Measurements from ENCODE around the gene MAFB. TPM values are rescaled to one million over a fixed set of nuclear protein-coding genes. Genes with fewer than 3 reads are reported as not detected.

Gene MAFB
- total and polyA plus RNA-seq, 4 donors, result 7.3 to 18.0 (median 11.7) TPM

DNA sequence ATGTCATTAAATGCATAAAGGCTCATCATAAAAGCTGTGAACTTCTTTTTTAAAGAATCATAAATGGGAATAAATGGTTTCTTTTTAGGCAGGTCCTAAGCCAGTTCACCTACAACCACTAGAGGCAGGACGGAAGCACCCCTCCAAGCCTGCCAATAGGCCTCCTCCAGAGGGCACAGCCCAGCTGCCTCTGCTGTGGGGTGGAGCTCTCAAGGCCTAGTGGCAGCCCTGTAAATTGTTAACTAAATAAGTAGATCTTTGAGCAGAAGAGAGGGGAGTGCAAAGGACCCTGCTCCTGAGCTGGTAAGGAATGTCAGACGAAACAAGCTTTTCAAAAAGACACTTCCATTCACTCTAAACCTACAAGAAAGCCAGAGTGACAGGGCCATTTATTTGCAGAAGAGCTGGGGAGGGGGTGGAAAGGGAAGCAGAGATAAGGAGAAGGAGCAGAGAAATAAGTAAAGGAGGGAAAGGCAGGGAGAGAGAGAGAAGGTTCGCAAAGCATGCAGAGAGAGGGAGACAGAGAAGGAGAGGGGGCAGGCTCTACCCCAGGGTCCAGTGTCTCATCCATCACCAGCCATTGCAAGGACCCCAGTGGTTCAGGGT lies 18.0 kb upstream of the MAFB start:
- no peak for DNase-seq (ENCODE audit: low read depth in 4 of 6, low spot score in 6 of 6)
- H3K4me1 ChIP-seq (ENCODE audit: control insufficient read depth, insufficient read depth, low read length), result peaks cover 6% of the 10 kb centered on the region
- 86% methylated on average over 1 of the region's 3 CpGs for WGBS (ENCODE audit: insufficient coverage)
- no peaks in the 10 kb centered on the region for H3K9me3 ChIP-seq (ENCODE audit: control insufficient read depth, insufficient read depth, low read length)
- no peak overlapping the region for H3K4me3 ChIP-seq (ENCODE audit: low read depth, low read length)
- H3K27me3 ChIP-seq (ENCODE audit: control insufficient read depth, insufficient read depth, low read length), result peaks cover 17% of the 10 kb centered on the region
- H3K27ac ChIP-seq (ENCODE audit: low read depth, low read length), result no peak overlapping the region
- H3K36me3 ChIP-seq (ENCODE audit: control insufficient read depth, insufficient read depth, low read length), result no peaks in the 10 kb centered on the region

DNA sequence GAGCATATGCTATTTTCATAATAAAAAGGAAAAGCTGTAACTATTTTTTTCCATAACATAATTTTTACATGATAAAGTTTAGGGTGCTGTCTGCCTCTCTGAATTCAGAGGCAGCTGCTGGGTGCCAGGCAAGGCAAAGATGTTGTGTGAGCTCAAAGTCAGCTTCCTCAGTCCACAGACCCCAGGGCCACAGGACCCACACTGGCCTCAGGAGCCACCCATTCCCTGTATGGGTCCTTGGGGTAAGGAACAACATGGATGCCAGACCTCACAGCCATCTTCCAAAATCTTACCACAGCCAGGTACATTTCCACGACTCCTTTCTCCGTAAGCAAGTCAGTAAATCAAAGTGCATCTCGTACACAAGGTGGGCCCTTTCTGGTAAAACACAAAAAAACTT lies 16.4 kb upstream of the MAFB start:
- H3K27ac ChIP-seq (ENCODE audit: low read depth, low read length), result no peak overlapping the region
- no peak for DNase-seq (ENCODE audit: low read depth in 4 of 6, low spot score in 6 of 6)
- H3K4me3 ChIP-seq (ENCODE audit: low read depth, low read length), result no peak overlapping the region
- 81% methylated on average over 3 of the region's 3 CpGs for WGBS (ENCODE audit: insufficient coverage)
- H3K4me1 ChIP-seq (ENCODE audit: control insufficient read depth, insufficient read depth, low read length), result no peaks in the 10 kb centered on the region
- no peaks in the 10 kb centered on the region for H3K9me3 ChIP-seq (ENCODE audit: control insufficient read depth, insufficient read depth, low read length)
- H3K27me3 ChIP-seq (ENCODE audit: control insufficient read depth, insufficient read depth, low read length), result peaks cover 7% of the 10 kb centered on the region
- H3K36me3 ChIP-seq (ENCODE audit: control insufficient read depth, insufficient read depth, low read length), result no peaks in the 10 kb centered on the region

DNA sequence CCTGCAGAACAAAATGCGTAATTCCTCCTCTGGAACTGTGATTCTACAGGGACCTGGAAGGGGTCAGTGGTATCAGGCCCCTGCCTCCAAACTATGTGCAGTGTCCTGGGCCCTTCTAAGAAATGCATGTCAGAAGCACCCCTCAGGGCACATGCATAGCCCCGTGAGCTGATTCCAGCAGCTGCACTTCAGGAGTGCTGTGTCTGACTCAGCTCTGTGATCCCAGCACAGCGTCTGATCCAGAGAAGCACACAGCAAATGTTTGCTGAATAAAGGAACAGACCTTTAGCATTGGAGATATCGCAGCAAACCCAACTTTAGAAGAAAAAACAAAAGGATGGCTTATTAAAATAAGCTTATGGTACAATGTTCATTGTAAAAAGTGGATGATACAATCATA lies 15.8 kb upstream of the MAFB start:
- Histone ChIP-seq H3K27me3 (ENCODE audit: control insufficient read depth, insufficient read depth, low read length) (peaks cover 6% of the 10 kb centered on the region), H3K4me1 (ENCODE audit: control insufficient read depth, insufficient read depth, low read length) (no peaks in the 10 kb centered on the region), H3K4me3 (ENCODE audit: low read depth, low read length) (no peak overlapping the region), H3K27ac (ENCODE audit: low read depth, low read length) (no peak overlapping the region), H3K9me3 (ENCODE audit: control insufficient read depth, insufficient read depth, low read length) (no peaks in the 10 kb centered on the region), H3K36me3 (ENCODE audit: control insufficient read depth, insufficient read depth, low read length) (no peaks in the 10 kb centered on the region)
- 81% methylated on average over 2 of the region's 4 CpGs for WGBS (ENCODE audit: insufficient coverage)
- no peak for DNase-seq (ENCODE audit: low read depth in 4 of 6, low spot score in 6 of 6)

DNA sequence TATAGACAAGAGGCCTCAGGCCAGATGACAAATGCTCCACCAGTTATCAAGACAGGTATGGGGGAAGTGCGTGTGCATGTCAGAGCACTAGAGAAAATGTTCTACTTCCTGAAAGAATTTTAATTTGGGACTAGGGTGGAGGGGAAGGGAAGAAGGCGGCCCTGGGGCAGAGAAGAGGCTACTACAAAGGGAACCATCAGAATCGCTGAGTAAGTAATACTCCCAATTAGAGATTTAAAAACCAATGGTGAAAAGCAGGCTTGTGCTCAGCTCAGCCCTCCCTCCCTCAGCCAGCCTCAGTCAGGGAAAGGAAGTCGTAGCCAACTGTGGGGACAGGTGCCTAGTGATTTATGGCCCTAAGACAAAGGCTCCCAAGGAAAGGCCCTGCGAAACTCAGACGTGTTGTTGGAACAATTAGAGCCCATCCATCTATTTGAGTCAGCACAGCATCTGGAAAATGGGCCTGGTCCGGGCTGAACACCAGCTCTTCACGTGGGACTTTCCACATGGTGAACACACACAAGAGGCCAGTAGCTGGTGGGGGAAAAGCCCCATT lies 15.0 kb upstream of the MAFB start:
- no peaks in the 10 kb centered on the region for H3K36me3 ChIP-seq (ENCODE audit: control insufficient read depth, insufficient read depth, low read length)
- no peaks in the 10 kb centered on the region for H3K4me1 ChIP-seq (ENCODE audit: control insufficient read depth, insufficient read depth, low read length)
- H3K27ac ChIP-seq (ENCODE audit: low read depth, low read length), result no peak overlapping the region
- no peaks in the 10 kb centered on the region for H3K9me3 ChIP-seq (ENCODE audit: control insufficient read depth, insufficient read depth, low read length)
- H3K4me3 ChIP-seq (ENCODE audit: low read depth, low read length), result no peak overlapping the region
- DNase-seq (ENCODE audit: low read depth in 4 of 6, low spot score in 6 of 6), result no peak
- WGBS (ENCODE audit: insufficient coverage), result 47% methylated on average over 5 of the region's 8 CpGs
- H3K27me3 ChIP-seq (ENCODE audit: control insufficient read depth, insufficient read depth, low read length), result peaks cover 11% of the 10 kb centered on the region

DNA sequence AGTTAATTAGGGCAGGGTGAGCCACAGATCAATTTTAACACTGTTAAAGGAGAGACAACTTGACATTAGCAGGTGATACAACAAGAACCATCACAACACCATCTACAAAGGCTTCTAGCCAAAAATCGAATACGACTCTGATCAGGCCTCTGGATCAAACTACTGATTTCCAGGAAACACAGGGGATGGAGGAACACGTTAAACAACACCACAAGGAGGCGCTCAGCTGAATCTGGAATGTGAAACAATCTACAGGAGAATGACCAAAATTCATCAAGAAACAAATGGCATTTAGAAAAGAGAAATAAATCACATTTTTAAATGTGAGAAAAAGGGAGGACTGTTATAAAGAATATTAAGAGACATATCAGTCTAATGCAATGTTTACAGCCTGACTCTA lies 13.5 kb upstream of the MAFB start:
- WGBS (ENCODE audit: insufficient coverage), result 69% methylated on average over 3 of the region's 4 CpGs
- Histone ChIP-seq H3K4me3 (ENCODE audit: low read depth, low read length) (no peak overlapping the region), H3K27me3 (ENCODE audit: control insufficient read depth, insufficient read depth, low read length) (peaks cover 13% of the 10 kb centered on the region), H3K4me1 (ENCODE audit: control insufficient read depth, insufficient read depth, low read length) (no peaks in the 10 kb centered on the region), H3K36me3 (ENCODE audit: control insufficient read depth, insufficient read depth, low read length) (no peaks in the 10 kb centered on the region), H3K27ac (ENCODE audit: low read depth, low read length) (no peak overlapping the region), H3K9me3 (ENCODE audit: control insufficient read depth, insufficient read depth, low read length) (no peaks in the 10 kb centered on the region)
- no peak for DNase-seq (ENCODE audit: low read depth in 4 of 6, low spot score in 6 of 6)

GRCh38 chr20:40698744-40699143 lies 9.7 kb upstream of the MAFB start:
- Histone ChIP-seq H3K9me3 (ENCODE audit: control insufficient read depth, insufficient read depth, low read length) (no peaks in the 10 kb centered on the region), H3K36me3 (ENCODE audit: control insufficient read depth, insufficient read depth, low read length) (no peaks in the 10 kb centered on the region), H3K27me3 (ENCODE audit: control insufficient read depth, insufficient read depth, low read length) (peaks cover 36% of the 10 kb centered on the region), H3K27ac (ENCODE audit: low read depth, low read length) (no peak overlapping the region), H3K4me3 (ENCODE audit: low read depth, low read length) (no peak overlapping the region), H3K4me1 (ENCODE audit: control insufficient read depth, insufficient read depth, low read length) (no peaks in the 10 kb centered on the region)
- DNase-seq (ENCODE audit: low read depth in 4 of 6, low spot score in 6 of 6), result no peak

DNA sequence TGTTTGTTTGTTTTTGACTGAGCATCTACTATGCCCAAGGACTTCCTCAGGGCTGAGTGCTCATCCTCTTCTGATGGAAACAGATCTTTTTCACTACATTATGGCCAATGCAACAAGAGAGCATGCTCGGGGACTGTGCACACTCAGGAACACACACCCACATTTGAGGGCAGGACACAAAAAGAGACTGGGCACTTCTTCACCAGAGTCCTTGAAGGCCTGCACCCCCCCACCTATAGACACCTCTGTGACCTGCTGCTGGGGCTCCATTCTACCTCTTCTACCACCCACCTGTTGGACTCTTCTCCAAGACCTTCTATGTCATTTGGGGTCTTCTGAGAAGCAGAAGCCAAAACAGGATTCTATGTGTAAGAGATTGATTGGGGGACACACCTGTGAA lies 9.2 kb upstream of the MAFB start:
- Histone ChIP-seq H3K27ac (ENCODE audit: low read depth, low read length) (no peak overlapping the region), H3K27me3 (ENCODE audit: control insufficient read depth, insufficient read depth, low read length) (peaks cover 40% of the 10 kb centered on the region), H3K36me3 (ENCODE audit: control insufficient read depth, insufficient read depth, low read length) (no peaks in the 10 kb centered on the region), H3K4me1 (ENCODE audit: control insufficient read depth, insufficient read depth, low read length) (no peaks in the 10 kb centered on the region), H3K4me3 (ENCODE audit: low read depth, low read length) (no peak overlapping the region), H3K9me3 (ENCODE audit: control insufficient read depth, insufficient read depth, low read length) (no peaks in the 10 kb centered on the region)
- WGBS (ENCODE audit: insufficient coverage), result 91% methylated on average over 1 of the region's 1 CpG
- DNase-seq (ENCODE audit: low read depth in 4 of 6, low spot score in 6 of 6), result no peak

DNA sequence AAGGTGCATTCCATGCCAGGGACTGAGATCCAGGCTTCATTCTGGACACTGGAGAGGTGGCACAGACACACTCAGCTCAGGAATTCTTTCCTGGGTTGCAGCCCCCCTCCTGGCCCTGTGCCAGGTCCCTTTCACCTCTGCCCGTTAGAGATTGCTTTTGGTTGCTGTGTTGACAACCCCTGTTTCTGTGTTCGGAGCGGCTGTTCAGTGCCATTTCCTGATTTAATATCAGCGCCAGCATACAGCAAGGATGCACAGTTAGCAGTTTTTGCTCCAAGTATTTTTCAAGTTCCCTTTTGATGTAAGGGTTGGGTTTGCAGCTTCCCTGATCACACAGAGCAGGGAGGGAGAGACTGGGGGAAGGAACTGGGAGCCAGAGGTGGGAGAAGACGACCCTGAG lies 8.5 kb upstream of the MAFB start:
- 34% methylated on average over 5 of the region's 5 CpGs for WGBS (ENCODE audit: insufficient coverage)
- peaks cover 4% of the 10 kb centered on the region for H3K4me1 ChIP-seq (ENCODE audit: control insufficient read depth, insufficient read depth, low read length)
- no peak for DNase-seq (ENCODE audit: low read depth in 4 of 6, low spot score in 6 of 6)
- H3K27ac ChIP-seq (ENCODE audit: low read depth, low read length), result no peak overlapping the region
- peaks cover 48% of the 10 kb centered on the region for H3K27me3 ChIP-seq (ENCODE audit: control insufficient read depth, insufficient read depth, low read length)
- H3K36me3 ChIP-seq (ENCODE audit: control insufficient read depth, insufficient read depth, low read length), result no peaks in the 10 kb centered on the region
- H3K4me3 ChIP-seq (ENCODE audit: low read depth, low read length), result no peak overlapping the region
- H3K9me3 ChIP-seq (ENCODE audit: control insufficient read depth, insufficient read depth, low read length), result no peaks in the 10 kb centered on the region

DNA sequence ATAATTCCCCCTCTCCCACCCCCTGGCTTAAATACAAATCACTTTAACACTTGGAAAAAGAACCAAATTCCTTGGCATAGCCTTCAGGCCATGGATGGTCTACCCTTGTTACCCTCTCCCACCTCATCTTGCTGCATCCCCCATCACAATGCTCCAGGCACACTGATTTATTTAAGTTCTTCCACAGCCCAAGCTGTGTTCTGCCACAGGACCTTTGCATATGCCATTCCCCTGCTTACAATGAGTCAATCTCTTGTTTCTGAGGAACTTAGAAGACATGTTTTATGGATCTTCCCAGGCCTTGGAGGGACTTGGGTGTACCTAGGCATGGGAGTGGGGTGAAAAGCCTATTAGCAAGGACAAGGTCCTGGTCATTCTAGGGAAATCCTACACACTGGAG lies 6.2 kb upstream of the MAFB start:
- Histone ChIP-seq H3K4me1 (ENCODE audit: control insufficient read depth, insufficient read depth, low read length) (peaks cover 26% of the 10 kb centered on the region), H3K27ac (ENCODE audit: low read depth, low read length) (no peak overlapping the region), H3K36me3 (ENCODE audit: control insufficient read depth, insufficient read depth, low read length) (no peaks in the 10 kb centered on the region), H3K9me3 (ENCODE audit: control insufficient read depth, insufficient read depth, low read length) (no peaks in the 10 kb centered on the region), H3K27me3 (ENCODE audit: control insufficient read depth, insufficient read depth, low read length) (peaks cover 71% of the 10 kb centered on the region), H3K4me3 (ENCODE audit: low read depth, low read length) (no peak overlapping the region)
- no peak for DNase-seq (ENCODE audit: low read depth in 4 of 6, low spot score in 6 of 6)

GRCh38 chr20:40694246-40694645 lies 5.2 kb upstream of the MAFB start:
- no peak overlapping the region for H3K27ac ChIP-seq (ENCODE audit: low read depth, low read length)
- H3K36me3 ChIP-seq (ENCODE audit: control insufficient read depth, insufficient read depth, low read length), result no peaks in the 10 kb centered on the region
- WGBS (ENCODE audit: insufficient coverage), result 77% methylated on average over 2 of the region's 3 CpGs
- no peak for DNase-seq (ENCODE audit: low read depth in 4 of 6, low spot score in 6 of 6)
- H3K27me3 ChIP-seq (ENCODE audit: control insufficient read depth, insufficient read depth, low read length), result peaks cover 70% of the 10 kb centered on the region
- H3K4me1 ChIP-seq (ENCODE audit: control insufficient read depth, insufficient read depth, low read length), result peaks cover 36% of the 10 kb centered on the region
- H3K4me3 ChIP-seq (ENCODE audit: low read depth, low read length), result no peak overlapping the region
- H3K9me3 ChIP-seq (ENCODE audit: control insufficient read depth, insufficient read depth, low read length), result no peaks in the 10 kb centered on the region
